GM13976 (cell line): Measurements from ENCODE around the gene MAP2K5.

Experiments
- DNase-seq: peaks from one replicate; pipeline ENCODE4 v3.0.0; 2012; ENCODE audit warnings: low spot score
- CTCF ChIP-seq: IDR thresholded peaks from 2 replicates; pipeline ENCODE4 v1.5.1; 2012; ENCODE audit warnings: borderline replicate concordance, mild to moderate bottlenecking; ENCODE audit not compliant: insufficient read depth; ENCODE audit errors: extremely low read depth, missing control alignments, control extremely low read depth
- in situ Hi-C: fragments of 300-500 bp; cut with MboI; formaldehyde crosslinking; loops from one replicate; pipeline ENCODE4 v1.12.0; 2022; ENCODE audit warnings: low sequenced_read_pairs, mixed read lengths, inconsistent platforms; ENCODE audit not compliant: unreplicated experiment

MAP2K5 gene

GRCh38 chr15:67595572-67595971, 53.1 kb downstream of the MAP2K5 start:
- DNase-seq, result no peak
- no peak for TF ChIP-seq CTCF
- in situ Hi-C loops, result loop anchor here (10.0 kb wide), 1 partner anchor 61 kb away; no protein-coding TSS in a partner anchor

GRCh38 chr15:67601073-67601472, 58.6 kb downstream of the MAP2K5 start:
- in situ Hi-C loops, result no loop called here
- DNase-seq, result no peak
- no peak for TF ChIP-seq CTCF

GRCh38 chr15:67603063-67603462, 60.6 kb downstream of the MAP2K5 start:
- no peak for TF ChIP-seq CTCF
- no peak for DNase-seq
- in situ Hi-C loops, result no loop called here

GRCh38 chr15:67605871-67606270, 63.4 kb downstream of the MAP2K5 start:
- no peak for TF ChIP-seq CTCF
- DNase-seq, result no peak
- in situ Hi-C loops, result no loop called here

- in situ Hi-C loops, result no loop called here
- no peak for DNase-seq
- TF ChIP-seq CTCF, result no peak
These were observed 64.2 kb downstream of the MAP2K5 start for GRCh38 chr15:67606742-67607141.

- DNase-seq, result no peak
- no peak for TF ChIP-seq CTCF
- in situ Hi-C loops, result no loop called here
These were observed 64.8 kb downstream of the MAP2K5 start for GRCh38 chr15:67607329-67607728.
